DMS53 (cell line): ENCODE results near the gene GRID2.
A peak's percentile ranks its signal among the peaks of the same experiment; 100 is the strongest.
"Not testable (repeated sequence)": the region's sequence is repeated elsewhere in the genome, so short reads cannot be mapped to it uniquely, and the experiment has no call there.

Experiments used
- DNase-seq: peaks from one replicate; lab custom pipeline; 2025; lab: John Stamatoyannopoulos, UW

Gene GRID2

DNA sequence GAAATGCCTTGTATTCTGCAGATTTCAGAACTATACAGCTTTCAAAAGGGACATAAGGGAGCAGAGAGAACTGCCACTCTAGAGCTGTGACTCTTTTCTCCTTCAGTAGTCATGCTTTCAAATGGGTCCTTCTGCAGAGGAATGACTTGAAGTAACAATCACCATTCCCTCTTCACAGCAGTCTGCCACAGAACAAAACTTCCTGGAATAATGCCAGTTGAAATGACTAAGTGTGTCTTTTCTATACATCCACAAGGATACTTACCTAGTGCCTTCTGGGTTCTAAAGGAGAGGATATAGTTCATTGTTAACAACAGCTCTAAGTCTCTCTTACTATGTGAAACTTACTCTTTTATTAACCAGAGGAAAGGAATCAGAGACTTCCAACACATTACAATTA, 1009.4 kb downstream of the GRID2 start:
- DNase-seq: peak; percentile 11

DNA sequence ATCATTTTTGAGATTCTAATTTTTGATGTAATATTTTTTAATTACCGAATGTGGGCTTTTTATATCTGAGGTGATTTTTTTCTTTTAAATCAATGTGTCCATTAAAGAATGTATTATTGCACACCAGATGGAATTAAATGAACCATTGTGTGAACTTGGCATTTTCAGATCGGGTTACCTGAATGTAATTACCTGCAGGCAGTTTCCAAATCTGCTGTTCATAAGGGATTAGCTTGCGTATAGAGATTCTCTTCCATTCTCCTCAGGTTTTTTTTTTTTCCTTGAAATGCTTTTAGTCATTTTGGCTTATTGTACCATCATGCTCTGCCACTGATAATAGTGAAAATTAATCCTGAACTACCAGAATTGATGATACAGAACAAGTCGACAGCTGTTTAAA, 1013.3 kb downstream of the GRID2 start:
- DNase-seq: no peak

DNA sequence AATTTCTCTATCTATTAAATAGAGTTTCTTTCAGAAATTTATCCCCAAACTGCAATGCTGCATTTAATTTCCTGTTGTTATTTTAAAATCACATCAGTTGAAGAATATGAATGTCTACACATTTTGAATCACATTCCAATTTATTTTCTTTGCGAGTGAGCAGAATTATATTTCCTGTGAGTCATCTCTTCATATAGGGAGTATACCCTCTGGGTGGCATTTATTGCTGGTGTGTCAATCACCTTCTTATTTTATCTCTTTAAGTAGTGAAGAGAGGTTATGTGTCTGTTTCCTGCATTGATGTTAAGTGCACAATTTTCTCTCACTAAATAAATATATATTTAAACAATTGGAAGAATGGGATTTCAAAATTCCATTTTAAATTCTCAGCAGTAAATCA, 1013.8 kb downstream of the GRID2 start:
- DNase-seq: peak; percentile 15

DNA sequence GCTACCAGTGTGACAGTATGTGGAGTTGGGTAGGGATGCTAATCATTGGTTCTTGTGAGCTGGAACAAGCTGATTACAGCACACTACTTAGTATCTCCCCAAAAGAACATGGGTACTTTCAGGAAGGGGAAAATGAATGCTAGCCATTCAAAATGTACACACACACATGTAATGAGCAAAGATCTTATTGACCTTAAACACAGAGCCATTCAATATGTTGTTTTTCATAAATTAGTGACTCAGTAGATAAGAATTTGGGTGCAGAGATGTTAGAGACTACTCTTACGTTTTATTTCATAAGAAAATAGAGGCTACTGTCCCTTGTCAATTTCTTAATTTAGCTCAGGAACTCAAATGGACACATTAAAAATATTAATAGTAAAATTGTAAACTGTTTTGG, 1015.3 kb downstream of the GRID2 start:
- DNase-seq: no peak

DNA sequence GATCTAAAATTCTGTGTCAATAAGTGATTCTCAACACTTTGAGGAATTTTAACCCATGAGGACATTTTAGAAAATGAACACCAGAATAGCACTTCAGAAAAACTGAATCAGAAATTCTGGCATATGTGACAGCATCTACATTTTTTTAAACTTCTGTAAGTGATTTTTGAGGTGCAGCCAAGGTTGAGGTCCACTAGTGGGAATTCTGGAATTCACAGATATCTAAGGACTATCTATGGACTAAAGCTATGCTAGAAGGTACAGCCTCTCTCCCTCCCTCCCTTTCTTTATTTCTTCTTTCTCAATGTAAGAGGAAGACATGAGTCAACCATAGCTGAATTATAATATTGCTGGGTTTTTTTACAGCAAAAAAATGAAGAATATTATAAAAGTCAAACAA, 1016.6 kb downstream of the GRID2 start:
- no peak for DNase-seq

DNA sequence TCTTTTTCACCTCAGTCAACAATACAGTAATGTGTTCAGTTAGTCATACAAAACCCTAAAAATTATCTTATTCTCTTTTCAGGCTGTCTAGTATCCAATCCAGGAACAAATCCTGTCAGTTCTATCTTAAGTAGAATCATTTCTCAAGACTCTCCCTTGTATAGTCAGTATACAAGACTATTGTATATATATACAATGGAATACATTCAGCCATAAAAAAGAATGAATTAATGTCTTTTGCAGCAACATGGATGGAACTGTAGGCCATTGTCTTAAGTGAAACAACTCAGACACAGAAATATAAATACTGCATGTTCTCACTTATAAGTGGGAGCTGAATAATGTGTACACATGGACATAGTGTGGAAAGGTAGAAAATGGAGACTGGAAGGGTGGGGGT, 1023.6 kb downstream of the GRID2 start:
- no peak for DNase-seq

DNA sequence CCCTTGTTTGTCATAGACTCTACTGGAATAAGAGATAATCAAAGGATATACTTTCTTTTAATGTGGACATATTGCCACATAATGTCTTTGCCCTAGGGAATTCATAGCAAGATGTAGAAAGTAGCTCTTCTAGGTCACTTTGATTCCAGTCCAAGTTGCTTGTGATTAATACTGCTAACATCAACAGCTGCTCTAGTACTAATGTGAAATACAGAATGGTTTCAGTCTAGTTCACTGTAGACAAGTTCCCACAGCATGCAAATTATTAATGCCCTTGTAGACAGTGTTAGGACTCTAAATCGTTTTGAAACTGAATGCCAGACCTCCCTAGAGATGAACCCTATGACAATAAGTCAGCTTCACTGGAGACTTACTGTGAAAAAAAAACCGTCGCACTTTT, 1030.2 kb downstream of the GRID2 start:
- no peak for DNase-seq

DNA sequence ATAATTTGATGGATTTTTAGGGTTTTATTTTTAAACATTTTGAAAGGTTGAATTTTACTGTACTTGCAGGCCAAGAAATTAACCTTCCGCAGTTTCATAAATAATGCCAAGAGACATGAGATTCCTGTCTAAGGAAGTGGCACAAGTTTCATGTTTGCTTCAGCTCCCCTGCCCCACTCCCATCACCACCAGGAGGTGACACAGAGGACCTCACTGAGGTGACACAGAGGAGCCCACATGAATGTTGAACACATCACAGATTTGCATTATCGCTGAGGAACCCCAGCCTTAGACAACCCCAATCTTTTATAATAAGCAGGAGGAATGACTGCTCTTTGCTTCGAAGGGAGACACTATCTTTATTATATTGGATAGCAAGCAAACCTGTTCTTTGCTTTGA, 1033.4 kb downstream of the GRID2 start:
- DNase-seq: no peak

DNA sequence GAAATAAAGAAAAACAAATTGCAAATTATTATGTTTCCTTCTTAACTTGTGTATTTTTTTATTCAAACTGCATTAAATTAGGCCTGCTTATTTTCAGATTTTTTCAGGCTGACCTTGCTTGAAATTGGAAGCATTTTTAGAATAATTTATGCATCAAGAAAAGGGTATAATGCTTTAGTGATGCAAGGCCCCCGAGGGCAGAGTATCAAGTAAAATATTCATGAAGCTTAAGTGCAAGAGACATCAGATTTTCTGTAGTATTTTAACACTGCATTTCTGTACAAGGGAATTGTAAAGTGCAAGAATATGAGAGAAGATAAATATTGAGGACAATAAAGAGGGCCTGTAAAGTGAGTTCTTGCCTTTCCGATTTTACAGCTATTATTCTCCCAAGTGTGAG, 1039.0 kb downstream of the GRID2 start:
- DNase-seq: no peak

DNA sequence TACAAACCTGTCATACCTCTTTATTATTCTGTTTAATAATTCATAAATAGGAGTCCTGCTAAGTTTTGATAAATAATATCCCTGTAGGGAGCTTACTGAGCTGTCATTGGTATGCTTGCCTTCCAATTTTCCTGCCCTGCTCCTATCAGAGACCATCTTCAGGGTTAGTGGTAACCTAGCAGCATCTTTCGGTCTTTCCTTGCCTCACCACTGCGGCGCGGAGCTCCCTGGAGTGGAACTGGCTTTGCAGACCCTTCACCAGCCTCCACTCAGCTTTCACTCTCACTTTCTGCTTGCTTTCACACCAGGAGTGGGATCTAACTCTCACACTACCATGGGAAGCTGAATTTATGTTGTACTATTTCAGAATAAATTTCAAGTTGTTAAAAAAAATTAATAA, 1043.1 kb downstream of the GRID2 start:
- no peak for DNase-seq

DNA sequence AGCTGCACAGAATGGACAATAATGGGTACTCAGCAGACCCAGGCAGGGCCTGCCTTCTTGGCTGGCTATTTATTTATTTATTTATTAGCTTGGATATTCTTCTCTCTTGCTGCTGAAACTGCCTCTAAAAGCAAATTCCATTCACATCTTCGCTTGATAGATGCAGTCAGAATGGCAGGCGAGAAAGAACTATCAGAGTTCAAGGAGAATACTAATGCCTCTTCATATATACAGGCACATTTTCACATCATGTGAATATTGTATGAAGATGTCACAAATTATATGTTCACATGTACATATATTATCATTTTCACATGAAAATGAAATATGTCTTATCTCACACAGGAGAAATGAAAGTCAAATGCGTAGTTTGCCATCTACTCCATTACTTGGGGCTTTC, 1045.1 kb downstream of the GRID2 start:
- DNase-seq: no peak

DNA sequence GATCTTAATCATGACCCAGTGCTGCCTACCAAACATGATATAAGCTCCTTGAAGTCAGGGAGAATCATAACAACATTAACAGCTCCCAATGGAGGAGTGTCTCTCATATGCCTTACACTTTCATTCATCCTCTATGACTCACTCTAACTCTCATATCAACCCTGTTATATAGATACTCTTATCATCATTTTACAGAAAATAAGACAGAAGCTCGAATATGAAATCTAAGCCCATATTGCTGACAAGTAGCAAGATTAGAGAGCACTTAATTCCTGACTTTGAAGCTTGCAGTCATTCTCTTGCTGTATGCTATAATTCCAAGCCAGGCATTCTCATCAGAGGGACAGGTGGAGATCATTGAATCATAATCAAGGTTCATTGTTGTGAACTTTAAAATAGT, 1048.1 kb downstream of the GRID2 start:
- no peak for DNase-seq

DNA sequence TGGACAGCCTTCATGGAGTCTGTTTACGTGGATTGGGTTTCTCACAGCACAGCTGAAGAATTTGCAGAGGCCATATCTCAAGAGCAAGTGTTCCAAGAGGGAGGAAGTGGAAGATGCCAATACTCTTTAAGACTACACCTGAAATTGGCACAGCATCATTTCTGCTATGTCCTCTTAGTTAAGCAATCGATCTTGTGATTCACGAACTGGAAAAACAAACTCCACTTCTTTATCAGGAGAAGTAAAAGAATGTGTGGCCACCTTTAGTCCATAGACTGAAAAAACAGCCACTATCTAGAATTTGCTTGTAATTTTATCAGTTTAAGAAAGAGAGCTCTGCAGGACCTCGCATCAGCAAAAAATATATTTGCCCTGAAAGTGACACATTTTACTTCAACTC, 1051.6 kb downstream of the GRID2 start:
- DNase-seq: no peak

DNA sequence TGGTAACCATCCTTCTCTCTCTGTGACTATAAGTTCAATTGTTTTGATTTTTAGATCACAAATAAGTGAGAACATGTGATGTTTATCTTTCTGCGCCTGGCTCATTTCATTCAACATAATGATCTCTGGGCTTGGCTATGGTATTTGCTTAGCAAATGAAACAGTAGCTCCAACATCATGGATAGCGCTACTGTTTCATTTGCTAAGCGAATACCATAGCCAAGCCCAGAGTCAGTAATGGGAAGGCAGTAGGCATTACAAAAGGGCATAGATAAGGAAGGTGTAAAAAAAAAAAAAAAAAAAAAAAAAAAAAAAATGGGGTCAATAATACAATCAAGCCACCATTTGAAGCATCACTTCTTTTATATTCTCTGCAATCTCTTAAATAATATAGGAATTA, 1055.8 kb downstream of the GRID2 start:
- peak; percentile 58 for DNase-seq

DNA sequence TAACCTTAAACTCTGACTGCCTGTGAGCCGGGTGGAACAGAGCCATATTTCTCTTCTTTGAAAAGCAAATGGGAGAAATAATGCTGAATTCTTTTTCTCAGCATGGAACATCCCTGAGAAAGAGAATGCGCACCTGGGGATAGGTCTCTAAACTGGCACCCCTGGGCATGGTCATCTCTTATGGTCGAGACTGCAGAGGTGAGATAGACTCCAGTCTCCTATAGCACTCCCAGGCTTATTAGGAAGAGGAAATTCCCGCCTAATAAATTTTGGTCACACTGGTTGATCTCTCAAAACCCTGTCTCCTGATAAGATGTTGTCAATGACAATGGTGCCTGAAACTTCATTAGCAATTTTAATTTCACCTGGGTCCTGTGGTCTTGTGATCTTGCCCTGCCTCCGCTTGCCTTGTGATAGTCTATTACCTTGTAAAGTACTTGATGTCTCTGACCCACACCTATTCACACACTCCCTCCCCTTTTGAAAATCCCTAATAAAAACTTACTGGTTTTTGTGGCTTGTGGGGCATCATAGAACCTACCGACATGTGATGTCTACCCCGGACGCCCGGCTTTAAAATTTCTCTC, 1062.5 kb downstream of the GRID2 start:
- not testable (repeated sequence) for DNase-seq

DNA sequence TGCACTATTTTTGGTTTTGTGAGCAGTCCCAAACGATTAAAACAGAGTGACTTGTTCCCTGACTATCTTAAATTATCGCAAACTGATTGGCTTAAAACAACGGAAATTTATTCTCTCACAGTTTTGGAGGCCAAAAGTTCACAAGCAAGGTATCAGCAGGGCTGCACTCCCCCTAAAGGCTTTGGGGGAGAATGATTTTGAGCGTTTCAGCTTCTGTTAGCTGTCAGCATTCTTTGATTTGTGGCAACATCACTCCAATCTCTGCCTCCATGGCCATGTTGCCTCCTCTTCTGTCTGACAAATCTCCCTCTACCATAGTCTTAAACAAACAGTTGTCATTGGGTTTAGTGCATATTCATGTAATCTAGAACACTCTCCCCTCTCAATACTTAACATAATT, 1065.2 kb downstream of the GRID2 start:
- DNase-seq: no peak

DNA sequence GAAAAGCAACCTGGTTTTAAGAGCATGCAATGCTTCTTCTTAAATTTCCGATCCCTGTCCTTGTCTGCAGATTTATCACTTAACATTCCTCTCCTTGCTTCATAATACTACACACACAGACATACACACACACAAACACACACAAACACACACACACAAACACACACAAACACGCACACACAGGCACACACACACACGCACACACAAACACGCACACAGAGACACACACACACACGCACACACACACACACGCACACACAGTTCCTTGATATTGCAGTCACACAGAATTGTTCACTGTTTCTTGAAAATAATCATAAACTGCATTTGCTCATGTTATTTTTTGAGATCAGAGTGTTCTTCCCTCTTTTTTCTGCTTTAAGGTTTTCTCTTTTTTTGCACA, 1066.5 kb downstream of the GRID2 start:
- DNase-seq: no peak

DNA sequence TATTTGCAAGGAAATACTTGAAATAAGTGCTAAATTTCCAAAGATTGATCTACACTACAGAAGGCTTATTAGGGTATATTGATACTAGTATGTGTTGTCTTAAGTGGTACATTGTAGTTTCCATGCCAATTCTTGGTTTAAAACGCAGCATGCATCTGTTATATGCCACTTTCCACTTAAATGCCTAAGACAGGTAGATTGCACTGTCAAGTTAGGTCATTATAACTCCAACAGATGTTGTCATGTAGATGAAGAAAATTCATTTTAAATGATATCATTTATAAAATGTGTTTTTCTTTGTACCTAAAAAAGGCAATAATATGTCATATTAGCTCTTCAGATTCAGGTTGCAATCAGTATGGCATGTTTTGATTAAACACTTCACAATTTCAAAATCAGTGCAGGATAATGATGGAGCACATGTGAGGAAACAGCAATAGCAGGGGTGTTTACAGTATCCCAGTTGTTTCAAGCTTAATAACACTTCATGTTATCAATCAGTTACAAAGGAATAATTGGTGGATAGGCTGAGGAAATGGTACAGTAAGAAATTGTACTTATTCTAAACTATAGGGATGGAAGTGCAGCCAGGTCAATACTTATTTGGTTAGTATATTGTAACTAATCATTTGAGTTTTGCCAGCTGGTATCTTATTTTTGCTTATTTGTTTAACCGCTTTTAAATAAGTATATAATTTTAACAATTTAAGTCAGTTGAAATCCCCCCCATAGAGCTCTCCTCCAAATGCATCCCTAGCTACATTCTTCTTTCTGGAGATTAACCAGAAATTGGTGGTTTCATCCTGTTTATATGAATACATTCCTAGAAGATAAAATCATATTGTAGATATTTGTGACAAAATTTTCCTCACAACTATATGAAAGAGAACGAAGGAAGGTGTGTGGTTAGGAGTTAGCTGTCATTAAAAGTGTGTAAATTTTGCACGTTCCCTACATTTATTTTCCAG, 1070.4 kb downstream of the GRID2 start:
- DNase-seq: no peak

DNA sequence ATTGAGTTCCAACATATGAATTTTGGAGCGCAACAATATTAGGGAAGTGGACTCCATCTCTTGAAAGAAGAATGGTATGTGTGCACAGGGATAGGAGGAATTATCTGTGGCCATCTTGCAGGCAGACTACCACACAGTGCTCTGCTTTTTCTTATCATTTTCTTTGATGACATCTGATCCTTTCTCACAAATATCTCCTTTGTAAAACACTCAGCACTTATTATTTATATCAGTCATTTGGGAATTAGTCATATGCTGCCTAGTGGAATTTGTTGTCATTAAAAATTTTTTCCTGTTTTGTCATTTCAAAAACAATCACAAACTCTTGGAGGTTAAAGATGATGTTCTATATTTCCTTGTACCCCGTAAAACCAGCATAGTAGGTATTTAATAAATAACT, 1080.5 kb downstream of the GRID2 start:
- no peak for DNase-seq

DNA sequence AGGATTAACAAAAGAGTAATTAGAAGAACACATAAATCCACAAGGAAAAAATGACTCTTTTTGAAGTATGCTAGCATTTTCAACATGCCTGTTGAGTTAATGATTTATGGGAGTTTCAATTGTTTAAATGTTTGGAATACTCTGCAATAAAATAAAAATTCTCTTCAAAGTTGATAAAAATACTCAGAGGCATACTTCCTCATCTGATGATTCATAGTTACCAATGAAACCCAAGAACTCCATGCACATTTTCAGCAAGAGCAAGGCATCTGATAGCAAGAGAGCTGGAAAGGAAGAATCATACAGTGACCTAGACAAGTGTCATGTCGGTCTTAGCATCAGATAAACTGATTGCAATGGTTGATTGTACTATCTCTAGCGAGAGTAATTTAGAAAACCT, 1081.1 kb downstream of the GRID2 start:
- DNase-seq: peak; percentile 4

DNA sequence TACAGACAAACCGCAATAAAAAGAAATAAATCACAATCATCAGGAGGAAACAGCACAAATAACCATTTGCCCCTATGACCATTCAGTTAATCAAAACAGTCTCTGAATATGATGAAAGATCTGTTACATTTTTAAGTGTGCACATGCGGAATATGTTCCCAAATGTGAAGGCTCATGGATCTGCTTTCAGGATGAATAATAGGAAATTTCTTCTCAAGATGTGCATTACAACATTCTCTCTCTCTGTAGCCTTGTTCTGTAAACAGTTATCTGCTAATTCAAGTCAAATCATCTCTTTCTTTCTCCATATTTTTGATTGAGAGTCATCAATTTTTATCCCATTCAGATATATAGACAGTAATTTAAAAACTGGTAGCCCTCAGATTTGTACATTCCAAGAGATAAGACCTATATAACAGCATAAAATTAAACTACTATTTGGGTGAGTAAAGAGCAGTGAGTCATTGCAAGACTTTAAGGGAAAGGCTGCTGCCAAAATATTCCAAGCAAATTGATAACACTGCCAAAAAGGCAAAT, 1090.8 kb downstream of the GRID2 start:
- no peak for DNase-seq

DNA sequence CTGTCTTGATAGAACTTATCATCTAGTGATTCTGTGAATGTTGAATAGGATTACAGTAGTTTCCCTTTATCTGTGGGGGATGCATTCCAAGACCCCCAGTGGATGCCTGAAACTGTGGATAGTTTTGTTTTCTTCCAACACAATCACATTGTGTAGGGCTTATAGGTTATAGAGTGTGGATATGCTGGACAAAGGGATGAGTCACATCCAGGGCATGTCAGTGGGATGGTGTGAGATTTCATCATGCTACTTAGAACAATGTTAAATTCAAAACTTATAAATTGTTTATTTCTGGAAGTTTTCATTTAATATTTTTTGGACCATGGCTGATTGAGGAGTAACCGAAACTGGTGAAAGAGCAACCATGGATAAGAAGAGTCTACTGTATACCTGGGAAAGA, 1092.5 kb downstream of the GRID2 start:
- DNase-seq: peak; percentile 39

DNA sequence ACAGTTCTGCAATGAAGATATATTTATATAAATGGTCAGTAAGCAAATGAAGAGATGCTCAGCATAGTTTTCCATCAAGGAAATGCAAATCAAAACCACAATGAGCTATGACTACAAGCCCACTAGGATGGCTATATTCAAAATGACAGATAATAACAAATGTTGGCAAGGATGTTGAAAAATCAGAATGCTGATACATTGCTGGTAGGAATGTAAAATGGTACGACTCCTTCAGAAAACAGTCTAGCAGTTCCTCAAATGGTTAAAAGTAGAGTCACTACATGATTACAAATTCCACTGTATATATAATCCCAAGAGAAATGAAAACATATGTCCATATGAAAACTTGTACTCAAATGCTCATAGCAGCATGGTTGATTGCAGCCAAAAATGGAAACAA, 1099.8 kb downstream of the GRID2 start:
- DNase-seq: no peak
